Gastrocnemius medialis (tissue), 4 donors: ENCODE measurements around the gene ASB6. TPM values are rescaled to one million over a fixed set of nuclear protein-coding genes. Genes with fewer than 3 reads are reported as not detected.

Experiments used
- ATAC-seq, 2 donors: fragments of 150-250 bp; one replicate each; pipeline ENCODE4 v1.9.1; 2016
- DNase-seq, 2 donors: peaks; one replicate each; pipeline ENCODE4 v3.0.0-alpha.2; 2019
- H3K27ac ChIP-seq, 4 donors: fragments of 200-600 bp; sonication (generic); 1 replicate in 1 of 4; 2 replicates in 3 of 4; pipeline ENCODE4 v1.5.1; 2016 to 2018; ENCODE audit warnings: mild to moderate bottlenecking in 2 of 4, moderate library complexity in 1 of 4
- H3K27me3 ChIP-seq, 3 donors: fragments of 200-600 bp; sonication (generic) in 2 of 3; 1 replicate in 1 of 3; 2 replicates in 2 of 3; pipeline versions ENCODE4 v1.5.1 to v1.6.0; 2016 to 2019; ENCODE audit warnings: mild to moderate bottlenecking in 1 of 3, moderate library complexity in 1 of 3
- H3K36me3 ChIP-seq, 2 donors: fragments of 200-600 bp; sonication (generic) in 1 of 2; one replicate each; pipeline ENCODE4 v1.5.1; 2017 to 2018
- H3K4me1 ChIP-seq, 2 donors: fragments of 200-600 bp; sonication (generic) in 1 of 2; one replicate each; pipeline ENCODE4 v1.5.1; 2016 to 2017; ENCODE audit warnings: mild to moderate bottlenecking in 2 of 2
- H3K4me3 ChIP-seq, 4 donors: fragments of 200-600 bp; sonication (generic) in 3 of 4; 1 replicate in 1 of 4; 2 replicates in 3 of 4; pipeline ENCODE4 v1.5.1; 2016 to 2019; ENCODE audit warnings: mild to moderate bottlenecking in 2 of 4
- H3K9me3 ChIP-seq, 3 donors: fragments of 200-600 bp; sonication (generic) in 2 of 3; 1 replicate in 1 of 3; 2 replicates in 2 of 3; pipeline ENCODE4 v1.5.1; 2016 to 2019
- POLR2A ChIP-seq, 2 donors: fragments of 450-650 bp; IDR thresholded peaks; one replicate each; pipeline ENCODE4 v1.6.1; 2017; ENCODE audit warnings: antibody characterized with exemption in 2 of 2, mild to moderate bottlenecking in 2 of 2, moderate library complexity in 2 of 2
- in situ Hi-C, 4 donors: fragments of 200-750 bp; cut with MboI; loops; one replicate each; pipeline versions ENCODE4 v1.15.0 to v1.8.0; 2017; ENCODE audit warnings: low sequenced_read_pairs in 4 of 4
- intact Hi-C: fragments of 100-400 bp; cut with DNase I; formaldehyde crosslinking; loops from one replicate; pipeline ENCODE4 v1.15.1; 2023; ENCODE audit warnings: low total_unique reads
- total RNA-seq, 4 donors: library from RNA; depleted of rRNA; stranded (reverse); fragments of >200 nt; gene quantifications; one replicate each; pipeline versions ENCODE4 v1.1.0 to v1.2.3, GENCODE V29; 2016
- TF ChIP-seq, protein P1 (sequence below), 5 experiments: fragments of 450-650 bp in 3 of 5; fragments of 200-600 bp in 2 of 5; sonication (generic) in 2 of 5; IDR thresholded peaks in 4 of 5; conservative IDR thresholded peaks in 1 of 5; 1 replicate in 4 of 5; 2 replicates in 1 of 5; pipeline ENCODE4 v1.5.1; 2016 to 2019; ENCODE audit warnings: antibody characterized with exemption in 5 of 5, mild to moderate bottlenecking in 3 of 5, moderate library complexity in 3 of 5

ASB6 gene
- total RNA-seq, 4 donors from 2014 or later: 14.4 to 24.0 (median 19.4) TPM

DNA sequence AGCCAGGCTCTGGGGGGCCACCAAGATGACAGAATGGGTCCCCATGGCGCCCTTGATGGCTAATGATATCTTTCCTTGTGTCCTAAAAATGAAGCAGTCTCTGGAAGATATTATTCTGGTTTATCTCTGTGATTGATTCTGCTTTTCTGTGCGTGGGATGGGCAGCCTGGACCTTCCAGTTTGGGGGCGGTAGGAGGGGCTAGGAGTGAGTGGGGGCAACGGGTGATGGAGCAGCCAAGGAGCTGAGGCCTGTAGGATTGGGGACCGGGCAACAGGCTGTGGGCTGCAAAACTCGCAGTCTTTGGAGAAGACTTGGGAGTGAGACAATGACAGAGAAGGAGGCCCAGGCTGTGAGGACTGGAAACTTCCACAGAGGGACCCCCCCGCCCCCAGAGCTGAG lies 32.3 kb upstream of the ASB6 start:
- no peak for TF ChIP-seq POLR2A (IDR thresholded peaks at IDR 0.05)
- TF ChIP-seq, protein P1, sequence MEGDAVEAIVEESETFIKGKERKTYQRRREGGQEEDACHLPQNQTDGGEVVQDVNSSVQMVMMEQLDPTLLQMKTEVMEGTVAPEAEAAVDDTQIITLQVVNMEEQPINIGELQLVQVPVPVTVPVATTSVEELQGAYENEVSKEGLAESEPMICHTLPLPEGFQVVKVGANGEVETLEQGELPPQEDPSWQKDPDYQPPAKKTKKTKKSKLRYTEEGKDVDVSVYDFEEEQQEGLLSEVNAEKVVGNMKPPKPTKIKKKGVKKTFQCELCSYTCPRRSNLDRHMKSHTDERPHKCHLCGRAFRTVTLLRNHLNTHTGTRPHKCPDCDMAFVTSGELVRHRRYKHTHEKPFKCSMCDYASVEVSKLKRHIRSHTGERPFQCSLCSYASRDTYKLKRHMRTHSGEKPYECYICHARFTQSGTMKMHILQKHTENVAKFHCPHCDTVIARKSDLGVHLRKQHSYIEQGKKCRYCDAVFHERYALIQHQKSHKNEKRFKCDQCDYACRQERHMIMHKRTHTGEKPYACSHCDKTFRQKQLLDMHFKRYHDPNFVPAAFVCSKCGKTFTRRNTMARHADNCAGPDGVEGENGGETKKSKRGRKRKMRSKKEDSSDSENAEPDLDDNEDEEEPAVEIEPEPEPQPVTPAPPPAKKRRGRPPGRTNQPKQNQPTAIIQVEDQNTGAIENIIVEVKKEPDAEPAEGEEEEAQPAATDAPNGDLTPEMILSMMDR (IDR thresholded peaks at IDR 0.05 in 4 of 5, conservative IDR thresholded peaks at IDR 0.05 in 1 of 5): no peak
- no peak overlapping the region for H3K27ac ChIP-seq
- H3K9me3 ChIP-seq: no peaks in the 10 kb centered on the region
- ATAC-seq (no peak), DNase-seq (no peak)
- H3K4me1 ChIP-seq: no peaks in the 10 kb centered on the region
- peaks cover 3 to 12% (median 8%) of the 10 kb centered on the region in 3 donors for H3K27me3 ChIP-seq
- H3K36me3 ChIP-seq: no peaks in the 10 kb centered on the region
- in situ Hi-C loops (no loop called here), intact Hi-C loops (no loop called here)
- H3K4me3 ChIP-seq: no peak overlapping the region

GRCh38 chr9:129673602-129674001 lies 31.7 kb upstream of the ASB6 start:
- Histone ChIP-seq H3K4me3 (no peak overlapping the region), H3K9me3 (no peaks in the 10 kb centered on the region), H3K4me1 (no peaks in the 10 kb centered on the region), H3K27ac (no peak overlapping the region), H3K36me3 (no peaks in the 10 kb centered on the region), H3K27me3 (peaks cover 0 to 12% (median 8%) of the 10 kb centered on the region in 3 donors)
- no peak for TF ChIP-seq POLR2A (IDR thresholded peaks at IDR 0.05)
- TF ChIP-seq, protein P1 (IDR thresholded peaks at IDR 0.05 in 4 of 5, conservative IDR thresholded peaks at IDR 0.05 in 1 of 5): no peak
- DNase-seq: no peak
- no peak for ATAC-seq
- in situ Hi-C loops (no loop called here), intact Hi-C loops (no loop called here)

DNA sequence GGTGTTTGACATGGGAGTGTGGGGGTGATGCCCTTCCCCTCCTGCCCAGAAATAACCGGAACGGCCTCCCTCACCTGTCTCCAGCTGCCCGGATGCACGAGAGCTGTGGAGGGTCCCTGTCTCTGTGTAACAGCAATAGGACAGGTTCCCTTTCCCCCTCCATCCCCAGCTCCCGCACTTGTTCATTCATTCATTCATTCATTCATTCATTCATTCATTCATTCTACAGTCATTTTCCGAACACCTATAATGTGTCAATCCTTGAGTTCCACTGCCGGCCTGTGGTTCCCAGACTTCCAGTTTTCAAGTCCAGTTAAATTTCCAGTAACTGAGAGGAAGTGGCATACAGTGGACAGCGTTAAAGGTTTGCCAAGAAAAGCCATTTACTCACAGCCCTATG lies 30.8 kb upstream of the ASB6 start:
- DNase-seq (no peak), ATAC-seq (no peak)
- H3K9me3 ChIP-seq: no peaks in the 10 kb centered on the region
- TF ChIP-seq, protein P1 (IDR thresholded peaks at IDR 0.05 in 4 of 5, conservative IDR thresholded peaks at IDR 0.05 in 1 of 5): no peak
- no peak for TF ChIP-seq POLR2A (IDR thresholded peaks at IDR 0.05)
- intact Hi-C loops (no loop called here), in situ Hi-C loops (no loop called here)
- H3K4me1 ChIP-seq: no peaks in the 10 kb centered on the region
- peaks cover 0 to 18% (median 12%) of the 10 kb centered on the region in 3 donors for H3K27me3 ChIP-seq
- no peak overlapping the region for H3K4me3 ChIP-seq
- H3K27ac ChIP-seq: no peak overlapping the region
- no peaks in the 10 kb centered on the region for H3K36me3 ChIP-seq

- in situ Hi-C loops: no loop called here
Measured at GRCh38 chr9:129671519-129671918, 29.6 kb upstream of the ASB6 start.

More at GRCh38 chr9:129671519-129671918, 29.6 kb upstream of the ASB6 start:
- Histone ChIP-seq H3K9me3 (no peaks in the 10 kb centered on the region), H3K4me1 (no peaks in the 10 kb centered on the region), H3K36me3 (no peaks in the 10 kb centered on the region), H3K4me3 (no peak overlapping the region), H3K27me3 (peaks cover 6 to 28% (median 23%) of the 10 kb centered on the region in 3 donors), H3K27ac (no peak overlapping the region)
- TF ChIP-seq, protein P1 (IDR thresholded peaks at IDR 0.05 in 4 of 5, conservative IDR thresholded peaks at IDR 0.05 in 1 of 5): no peak
- no peak for TF ChIP-seq POLR2A (IDR thresholded peaks at IDR 0.05)
- DNase-seq (no peak), ATAC-seq (no peak)
- intact Hi-C loops: no loop called here
